Iris pigment epithelial cell (primary cell): ENCODE data around the gene KPTN.
A peak's percentile ranks its signal among the peaks of the same experiment; 100 is the strongest.

Experiments
- DNase-seq: peaks from one replicate; pipeline ENCODE4 v3.0.0-alpha.2; 2011; ENCODE audit warnings: low read depth

The KPTN gene

DNA sequence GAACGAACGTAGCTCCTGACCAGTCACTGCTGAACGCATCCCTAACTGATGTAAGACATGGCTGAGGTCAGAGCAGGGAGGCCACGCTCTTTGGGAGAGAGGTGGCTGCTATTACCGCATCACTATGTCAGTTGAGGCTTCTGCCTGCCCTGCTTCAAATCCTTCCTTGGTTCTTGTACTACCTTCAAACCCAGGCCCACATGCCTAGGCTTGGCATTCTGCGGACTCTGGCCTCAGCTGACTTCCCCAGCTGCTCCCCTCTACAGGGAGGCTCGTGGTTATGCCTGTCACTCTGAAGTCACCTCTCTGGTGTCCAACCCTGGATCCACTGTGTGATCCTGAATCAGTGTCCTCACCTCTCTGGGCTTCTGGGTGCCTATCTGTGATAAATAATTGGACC lies 49.9 kb downstream of the KPTN start:
- DNase-seq, result no peak

DNA sequence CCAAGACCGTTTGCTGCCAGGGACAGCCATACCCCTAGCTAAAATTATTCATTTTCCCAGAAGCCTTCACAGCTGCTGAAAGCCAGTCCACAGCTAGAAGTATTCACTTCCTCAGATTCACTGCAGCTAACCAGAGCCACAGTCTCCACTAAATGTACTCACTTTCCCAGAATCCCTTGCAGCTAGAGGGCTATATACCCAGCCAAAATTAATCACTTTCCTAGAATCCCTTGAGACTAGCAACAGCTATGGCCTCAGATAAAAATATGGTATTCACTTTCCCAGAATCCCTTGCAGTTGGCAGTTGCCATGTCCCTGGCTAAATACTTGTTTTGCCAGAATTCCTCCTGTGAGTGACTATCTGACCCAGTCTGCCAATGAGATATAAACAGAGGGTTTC lies 50.9 kb downstream of the KPTN start:
- DNase-seq, result no peak

DNA sequence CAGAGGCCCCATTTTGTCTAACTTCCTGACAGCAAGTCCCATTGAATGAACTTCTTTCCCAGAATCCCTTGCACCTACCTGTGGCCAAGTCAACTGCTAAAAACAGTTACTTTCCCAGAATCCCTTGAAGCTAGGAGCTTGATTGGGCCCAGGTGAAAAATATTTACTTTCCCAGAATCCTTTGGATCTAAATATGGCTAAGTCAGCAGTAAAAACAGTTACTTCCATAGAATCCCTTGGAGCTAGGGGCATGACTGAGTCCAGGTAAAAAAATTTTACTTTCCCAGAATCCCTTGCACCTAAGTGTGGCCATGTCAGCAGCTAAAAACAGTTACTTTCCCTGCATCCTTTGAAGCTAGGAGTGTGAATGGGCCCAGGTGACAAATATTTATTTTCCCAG lies 51.5 kb downstream of the KPTN start:
- no peak for DNase-seq

DNA sequence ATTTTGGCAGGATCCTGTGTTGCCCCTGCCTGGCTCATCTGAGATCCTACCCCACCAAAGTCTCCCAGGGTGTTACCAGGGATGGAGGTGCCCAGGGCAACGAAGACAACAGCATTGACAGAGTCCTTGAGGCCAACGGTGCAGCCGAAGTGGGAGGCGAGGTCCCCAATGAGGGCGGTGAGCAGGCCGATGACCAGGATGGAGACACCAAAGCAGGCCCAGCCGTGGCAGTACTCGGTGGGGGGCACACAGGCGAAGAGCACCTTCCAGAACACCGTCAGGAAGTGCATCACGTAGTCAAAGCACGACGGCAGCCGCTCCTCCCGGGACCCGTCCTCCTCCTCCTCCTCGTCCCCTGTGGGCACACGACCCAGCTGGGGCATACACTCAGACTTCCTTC lies 51.9 kb downstream of the KPTN start:
- no peak for DNase-seq

DNA sequence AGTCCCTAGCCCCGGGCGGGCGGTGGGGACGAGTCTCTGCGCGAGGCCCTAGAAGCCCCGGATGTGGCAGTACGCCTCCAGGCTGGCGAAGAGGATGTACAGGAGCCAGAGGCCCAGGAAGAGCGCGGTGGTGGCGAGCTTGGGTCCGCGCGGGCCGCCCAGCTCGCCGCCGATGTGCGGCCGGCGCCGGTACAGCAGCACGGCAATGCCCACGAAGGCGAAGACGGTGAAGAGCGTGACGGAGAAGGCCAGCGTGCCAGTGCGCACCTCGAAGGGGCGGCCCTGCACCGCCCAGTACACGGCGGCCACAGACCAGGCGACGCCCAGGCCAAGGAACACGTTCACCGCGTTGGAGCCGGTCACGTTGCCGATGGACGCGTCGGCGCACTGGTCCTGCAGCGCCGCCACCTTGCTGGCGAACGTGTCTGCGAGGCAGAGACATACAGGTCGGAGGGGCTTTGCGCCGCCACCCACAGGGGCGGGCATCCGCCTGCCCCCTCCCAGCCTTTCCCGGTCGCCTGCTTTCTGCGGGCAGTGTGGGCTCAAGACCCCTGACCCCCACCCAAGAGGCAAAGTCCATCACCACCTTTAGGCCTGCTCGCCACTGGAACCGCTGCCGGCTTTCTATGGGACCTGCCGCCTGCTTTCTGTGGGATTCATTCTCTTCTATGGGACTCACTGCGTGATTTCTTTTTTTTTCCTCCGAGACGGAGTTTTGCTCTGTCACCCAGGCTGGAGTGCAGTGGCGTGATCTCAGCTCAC lies 53.8 kb downstream of the KPTN start:
- peak; percentile 74 for DNase-seq

DNA sequence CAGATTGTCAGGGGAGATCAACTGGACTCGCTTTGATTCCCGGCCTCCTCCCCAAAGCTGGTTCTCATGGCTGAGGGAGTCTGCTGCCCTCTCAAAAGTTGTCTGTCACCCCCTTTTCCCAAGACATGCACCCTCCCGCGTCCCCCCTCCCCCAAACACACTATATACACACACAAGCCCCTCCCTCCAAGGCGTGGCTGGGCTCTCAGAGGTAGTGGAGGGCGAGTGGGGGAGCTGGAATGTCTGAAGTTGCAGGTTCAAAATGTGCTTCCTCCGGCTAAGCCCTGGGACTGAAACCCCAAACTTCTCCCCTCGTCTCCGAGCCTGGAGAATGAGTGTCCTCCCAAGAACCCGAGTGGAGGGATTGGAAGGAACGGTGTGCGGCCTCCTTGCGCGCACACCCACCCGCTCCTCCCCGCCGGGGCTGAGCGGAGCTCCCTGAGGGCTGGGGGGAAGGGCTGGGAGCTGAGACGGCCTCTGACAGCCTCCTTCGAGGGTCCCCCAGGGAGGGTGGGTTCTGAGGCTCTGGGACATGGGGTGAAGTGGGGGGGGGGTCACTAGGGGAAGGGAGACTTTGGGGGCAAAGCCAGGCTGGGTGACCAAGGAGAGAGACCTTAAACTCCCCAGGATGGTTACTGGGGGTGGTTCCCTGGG lies 54.8 kb downstream of the KPTN start:
- no peak for DNase-seq

DNA sequence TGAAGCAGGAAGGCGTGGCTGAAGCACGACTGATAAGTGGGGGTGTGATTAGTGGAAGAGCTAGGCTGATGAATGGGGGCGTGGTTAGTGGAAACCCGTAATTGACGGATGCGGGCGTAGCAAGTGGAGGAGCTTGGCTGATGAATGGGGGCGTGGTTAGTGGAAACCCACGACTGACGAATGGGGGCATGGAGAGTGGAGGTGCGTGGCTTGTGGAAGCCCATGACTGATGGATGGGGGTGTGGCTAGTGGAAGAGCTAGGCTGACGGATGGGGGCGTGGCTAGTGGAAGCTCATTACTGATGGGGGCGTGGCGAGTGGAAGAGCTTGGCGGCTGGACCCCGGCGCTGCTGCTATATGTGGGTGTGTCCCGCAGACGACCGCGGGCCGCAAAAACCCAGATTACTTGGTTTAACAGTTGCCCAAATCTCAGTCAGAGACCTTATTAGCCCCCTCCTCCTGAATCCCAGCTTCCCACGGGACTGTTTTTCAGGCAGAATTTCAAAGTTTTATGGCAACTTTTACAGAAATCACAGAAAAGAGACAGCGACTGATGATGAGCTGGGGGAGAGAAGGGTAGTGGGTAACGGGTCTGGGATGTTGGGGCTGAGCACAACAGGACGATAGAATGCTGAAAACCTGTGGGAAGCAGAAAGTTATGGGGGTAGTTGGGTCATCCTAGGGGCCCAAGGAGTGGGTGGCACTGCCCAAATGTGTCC lies 55.7 kb downstream of the KPTN start:
- peak; percentile 100 for DNase-seq

DNA sequence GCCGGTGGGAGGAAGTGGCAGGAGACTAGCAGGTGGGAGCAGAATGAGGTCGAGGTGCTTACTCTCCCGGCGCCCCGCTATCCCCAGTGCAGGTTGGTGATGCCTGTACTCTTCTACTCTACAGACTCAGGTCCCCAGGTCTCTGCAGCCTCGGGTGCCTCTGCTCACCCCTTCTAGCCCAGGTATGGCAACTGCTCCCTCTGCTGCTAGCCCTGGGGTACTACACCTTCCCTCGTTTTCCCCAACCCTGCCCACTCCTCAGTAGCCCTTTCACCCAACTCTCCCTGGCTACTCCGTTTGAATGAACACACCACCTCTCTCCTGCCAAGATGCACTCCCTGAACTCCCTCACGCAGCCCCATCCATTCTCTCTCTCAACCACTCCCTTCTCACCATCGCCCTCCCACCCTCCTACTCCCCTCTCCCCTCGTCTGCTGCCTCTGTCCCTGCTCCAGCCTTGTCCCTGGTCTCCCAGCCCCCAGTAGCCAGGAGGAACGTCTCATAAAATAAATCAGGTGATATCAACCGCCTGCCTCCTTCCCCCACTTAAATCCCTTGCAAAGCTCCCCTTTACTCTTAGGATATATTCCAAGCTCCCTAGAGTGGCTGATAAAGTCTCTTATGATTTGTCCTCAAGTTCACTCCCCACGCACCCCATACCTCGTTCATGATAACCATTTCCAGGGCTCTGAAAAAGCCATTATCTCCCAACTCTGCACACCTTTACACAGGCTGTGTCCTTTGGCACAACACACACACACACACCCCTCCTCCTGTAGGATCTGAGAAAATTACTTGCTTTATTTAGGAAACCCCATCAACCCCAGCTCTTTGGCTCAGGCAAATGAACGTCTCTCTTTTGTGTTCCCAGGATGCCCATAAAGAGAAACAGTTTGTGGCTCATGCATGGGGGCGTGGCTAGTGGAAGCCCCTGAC lies 56.5 kb downstream of the KPTN start:
- peak; percentile 39 for DNase-seq
